Spleen (tissue), 11 donors: ENCODE measurements around the gene ATP12A. TPM values are rescaled to one million over a fixed set of nuclear protein-coding genes. Genes with fewer than 3 reads are reported as not detected.

Experiments used
- DNase-seq: peaks from one replicate; pipeline ENCODE4 v3.0.0-alpha.2; 2020
- H3K27ac ChIP-seq, 8 donors: fragments of 200-600 bp; sonication (generic) in 7 of 8; 1 replicate in 4 of 8; 2 replicates in 4 of 8; pipeline versions ENCODE4 v1.5.0 to v1.8.0; 2016 to 2021; ENCODE audit warnings: inconsistent platforms in 4 of 8, mild to moderate bottlenecking in 4 of 8, moderate library complexity in 1 of 8
- H3K27me3 ChIP-seq, 7 donors: fragments of 200-600 bp; sonication (generic) in 6 of 7; replicated peaks in 1 of 7; 1 replicate in 4 of 7; 2 replicates in 3 of 7; pipeline versions ENCODE4 v1.5.0 to v1.8.0; 2016 to 2021; ENCODE audit warnings: inconsistent platforms in 3 of 7, mild to moderate bottlenecking in 1 of 7
- H3K36me3 ChIP-seq, 6 donors: fragments of 200-600 bp; sonication (generic) in 5 of 6; 1 replicate in 4 of 6; 2 replicates in 2 of 6; pipeline versions ENCODE4 v1.5.0 to v1.8.0; 2016 to 2021; ENCODE audit warnings: inconsistent platforms in 2 of 6
- H3K4me1 ChIP-seq, 6 donors: fragments of 200-600 bp; sonication (generic) in 5 of 6; 1 replicate in 3 of 6; 2 replicates in 3 of 6; pipeline versions ENCODE4 v1.5.0 to v1.8.0; 2016 to 2021; ENCODE audit warnings: inconsistent platforms in 3 of 6
- H3K4me3 ChIP-seq, 8 donors: fragments of 200-600 bp; sonication (generic) in 7 of 8; 1 replicate in 4 of 8; 2 replicates in 4 of 8; pipeline versions ENCODE4 v1.5.0 to v1.8.0; 2016 to 2021; ENCODE audit warnings: inconsistent platforms in 4 of 8, mild to moderate bottlenecking in 4 of 8, moderate library complexity in 2 of 8
- H3K9me3 ChIP-seq, 8 donors: fragments of 200-600 bp; sonication (generic) in 7 of 8; 1 replicate in 4 of 8; 2 replicates in 4 of 8; pipeline versions ENCODE4 v1.5.0 to v1.8.0; 2016 to 2021; ENCODE audit warnings: inconsistent platforms in 4 of 8
- POLR2A ChIP-seq, 3 donors: fragments of 450-650 bp; IDR thresholded peaks; one replicate each; pipeline ENCODE4 v1.5.1; 2017; ENCODE audit warnings: antibody characterized with exemption in 3 of 3, mild to moderate bottlenecking in 1 of 3
- POLR2AphosphoS5 ChIP-seq, 3 donors: sonication (generic); formaldehyde crosslinking; IDR thresholded peaks; one replicate each; pipeline ENCODE4 v1.5.1; 2017; ENCODE audit warnings: antibody characterized with exemption in 3 of 3
- WGBS, 5 donors: extraction: QIAGEN DNeasy Blood & Tissue Kit in 3 of 5; methylation state at CpG; one replicate each; pipeline versions ENCODE4 v1.1.5 to v1.1.7; 2013 to 2018; 5-methylcytosine and 5-hydroxymethylcytosine counted together
- intact Hi-C: fragments of 100-400 bp; cut with DNase I; formaldehyde crosslinking; loops from one replicate; pipeline ENCODE4 v1.15.0; 2023; ENCODE audit warnings: low total_unique reads
- polyA plus RNA-seq, 3 donors: library from polyadenylated mRNA; stranded (reverse); fragments of 200-250 nt; gene quantifications; one replicate each; pipeline ENCODE4 v1.2.1, GENCODE V29; 2013
- total RNA-seq, 7 donors: library from RNA; depleted of rRNA in 3 of 7; stranded (reverse); fragments of >200 nt in 3 of 7; fragmentation: NEBNext Ultra II Directional in 4 of 7; extraction: Animal tissue kit (Norgen Biotek cat#: 25700) in 4 of 7; gene quantifications; one replicate each; pipeline versions ENCODE4 v1.1.0 to v1.2.1, GENCODE V29; 2016 to 2021
- TF ChIP-seq, protein P1 (sequence below), 11 experiments: fragments of 200-600 bp in 7 of 11; fragments of 450-650 bp in 4 of 11; sonication (generic) in 4 of 11; IDR thresholded peaks in 8 of 11; conservative IDR thresholded peaks in 3 of 11; 1 replicate in 7 of 11; 2 replicates in 4 of 11; pipeline versions ENCODE4 v1.4.0 to v1.8.0; 2016 to 2021; ENCODE audit warnings: antibody characterized with exemption in 11 of 11, inconsistent platforms in 4 of 11, mild to moderate bottlenecking in 1 of 11
- donor health status: healthy with polysubstance abuse.
- donor health status: DM: no; HTN: no; CAD: no; lungs with moderate emphysema.
- donor health status: DM: no; HTN: no; CAD: no.
- donor health status: Bipolar disorder and iron deficiency.
- donor health status: healthy.
- donor health status: DM: no; HTN: no; CAD: no.
- donor health status: DM: yes; HTN: yes; CAD: no.

ATP12A gene
- total and polyA plus RNA-seq, 10 donors, result not detected

GRCh38 chr13:24741016-24741662, 60.9 kb downstream of the ATP12A start:
- H3K4me3 ChIP-seq, result no peak overlapping the region

GRCh38 chr13:24741791-24742190, 61.6 kb downstream of the ATP12A start:
- peaks cover 0 to 40% (median 20%) of the 10 kb centered on the region in 7 donors for H3K27me3 ChIP-seq
- H3K36me3 ChIP-seq, result no peaks in the 10 kb centered on the region
- WGBS, 5 donors, result 65 to 79% (median 68%) methylated on average over 7 to 8 of the region's 8 CpGs
- DNase-seq, result no peak
- peaks cover 3 to 19% (median 12%) of the 10 kb centered on the region in 6 donors for H3K4me1 ChIP-seq
- TF ChIP-seq, protein P1, sequence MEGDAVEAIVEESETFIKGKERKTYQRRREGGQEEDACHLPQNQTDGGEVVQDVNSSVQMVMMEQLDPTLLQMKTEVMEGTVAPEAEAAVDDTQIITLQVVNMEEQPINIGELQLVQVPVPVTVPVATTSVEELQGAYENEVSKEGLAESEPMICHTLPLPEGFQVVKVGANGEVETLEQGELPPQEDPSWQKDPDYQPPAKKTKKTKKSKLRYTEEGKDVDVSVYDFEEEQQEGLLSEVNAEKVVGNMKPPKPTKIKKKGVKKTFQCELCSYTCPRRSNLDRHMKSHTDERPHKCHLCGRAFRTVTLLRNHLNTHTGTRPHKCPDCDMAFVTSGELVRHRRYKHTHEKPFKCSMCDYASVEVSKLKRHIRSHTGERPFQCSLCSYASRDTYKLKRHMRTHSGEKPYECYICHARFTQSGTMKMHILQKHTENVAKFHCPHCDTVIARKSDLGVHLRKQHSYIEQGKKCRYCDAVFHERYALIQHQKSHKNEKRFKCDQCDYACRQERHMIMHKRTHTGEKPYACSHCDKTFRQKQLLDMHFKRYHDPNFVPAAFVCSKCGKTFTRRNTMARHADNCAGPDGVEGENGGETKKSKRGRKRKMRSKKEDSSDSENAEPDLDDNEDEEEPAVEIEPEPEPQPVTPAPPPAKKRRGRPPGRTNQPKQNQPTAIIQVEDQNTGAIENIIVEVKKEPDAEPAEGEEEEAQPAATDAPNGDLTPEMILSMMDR (IDR thresholded peaks at IDR 0.05 in 8 of 11, conservative IDR thresholded peaks at IDR 0.05 in 3 of 11), result no peak
- TF ChIP-seq POLR2A (IDR thresholded peaks at IDR 0.05) (no peak), POLR2AphosphoS5 (IDR thresholded peaks at IDR 0.05) (no peak)
- H3K4me3 ChIP-seq, result no peak overlapping the region
- intact Hi-C loops, result no loop called here
- no peaks in the 10 kb centered on the region for H3K9me3 ChIP-seq
- no peak overlapping the region for H3K27ac ChIP-seq

More at GRCh38 chr13:24741016-24741662, 60.9 kb downstream of the ATP12A start:
- Histone ChIP-seq H3K27ac (no peak overlapping the region), H3K9me3 (no peaks in the 10 kb centered on the region), H3K27me3 (peaks cover 0 to 33% (median 13%) of the 10 kb centered on the region in 7 donors), H3K4me1 (peaks cover 3 to 13% (median 6%) of the 10 kb centered on the region in 6 donors), H3K36me3 (no peaks in the 10 kb centered on the region)
- intact Hi-C loops, result no loop called here
- 74 to 87% (median 85%) methylated on average over 8 to 11 of the region's 11 CpGs for WGBS, 5 donors
- TF ChIP-seq, protein P1 (IDR thresholded peaks at IDR 0.05 in 8 of 11, conservative IDR thresholded peaks at IDR 0.05 in 3 of 11), result no peak
- TF ChIP-seq POLR2A (IDR thresholded peaks at IDR 0.05) (no peak), POLR2AphosphoS5 (IDR thresholded peaks at IDR 0.05) (no peak)
- DNase-seq, result no peak

GRCh38 chr13:24742294-24742693, 62.1 kb downstream of the ATP12A start:
- Histone ChIP-seq H3K4me1 (peaks cover 3 to 24% (median 17%) of the 10 kb centered on the region in 6 donors), H3K9me3 (no peaks in the 10 kb centered on the region), H3K36me3 (no peaks in the 10 kb centered on the region), H3K4me3 (no peak overlapping the region), H3K27ac (no peak overlapping the region), H3K27me3 (peaks cover 0 to 45% (median 25%) of the 10 kb centered on the region in 7 donors)
- TF ChIP-seq, protein P1 (IDR thresholded peaks at IDR 0.05 in 8 of 11, conservative IDR thresholded peaks at IDR 0.05 in 3 of 11), result no peak
- no peak for TF ChIP-seq POLR2A (IDR thresholded peaks at IDR 0.05)
- TF ChIP-seq POLR2AphosphoS5 (IDR thresholded peaks at IDR 0.05), result no peak
- 41 to 57% (median 46%) methylated on average over 6 of the region's 6 CpGs for WGBS, 5 donors
- no peak for DNase-seq
- intact Hi-C loops, result no loop called here

GRCh38 chr13:24742977-24743376, 62.8 kb downstream of the ATP12A start:
- H3K4me3 ChIP-seq, result no peak overlapping the region

More at GRCh38 chr13:24742977-24743376, 62.8 kb downstream of the ATP12A start:
- intact Hi-C loops, result no loop called here
- H3K4me1 ChIP-seq, result peaks cover 3 to 31% (median 24%) of the 10 kb centered on the region in 6 donors
- no peak overlapping the region for H3K27ac ChIP-seq
- H3K9me3 ChIP-seq, result no peaks in the 10 kb centered on the region
- TF ChIP-seq POLR2A (IDR thresholded peaks at IDR 0.05) (no peak), POLR2AphosphoS5 (IDR thresholded peaks at IDR 0.05) (no peak)
- TF ChIP-seq, protein P1 (IDR thresholded peaks at IDR 0.05 in 8 of 11, conservative IDR thresholded peaks at IDR 0.05 in 3 of 11), result no peak
- no peak for DNase-seq
- WGBS, 5 donors, result 20 to 56% (median 32%) methylated on average over 3 to 4 of the region's 4 CpGs
- H3K27me3 ChIP-seq, result peaks cover 0 to 52% (median 31%) of the 10 kb centered on the region in 7 donors
- H3K36me3 ChIP-seq, result no peaks in the 10 kb centered on the region
